Measurements from ENCODE around the gene VWA7.

DNA sequence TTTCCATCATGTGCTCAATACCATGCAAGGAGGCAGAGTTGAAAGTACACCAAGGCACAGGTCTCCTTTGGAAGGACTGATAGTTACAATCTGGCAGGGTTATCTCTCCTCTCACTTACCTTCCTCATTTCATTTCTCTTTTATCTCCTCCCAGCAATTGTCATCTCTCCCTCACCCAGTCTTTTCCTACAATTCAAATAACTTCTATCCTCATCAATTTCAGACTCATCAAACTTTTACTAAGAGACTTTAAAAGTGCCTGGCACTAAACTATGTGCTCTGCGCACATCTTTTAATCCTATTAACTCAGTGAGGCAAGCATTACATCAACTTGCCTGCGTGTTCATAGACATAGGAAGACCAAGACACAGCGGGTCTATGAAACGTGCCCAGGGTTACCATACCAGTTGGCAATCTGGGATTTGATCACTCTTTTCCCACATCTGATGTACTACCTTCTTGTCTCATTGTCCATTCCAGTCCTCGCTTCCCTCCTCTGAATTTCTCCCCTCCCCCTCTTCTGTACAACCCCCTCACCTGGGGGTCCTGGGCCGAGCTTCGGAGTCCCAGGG lies 17.3 kb upstream of the VWA7 start:
- no peak for TF ChIP-seq POLR2A (IDR thresholded peaks at IDR 0.05; ENCODE audit: low read length)
- TF ChIP-seq GATA1 (IDR thresholded peaks at IDR 0.05; ENCODE audit: low read depth, low read length): no peak

Data from erythroblast (primary cell).